Fibroblast of peridontal ligament (primary cell): ENCODE measurements around the gene LRRC8E.

Experiments
- DNase-seq: peaks from one replicate; pipeline ENCODE4 v3.0.0-alpha.2; 2010; ENCODE audit errors: extremely low read depth

The LRRC8E gene

DNA sequence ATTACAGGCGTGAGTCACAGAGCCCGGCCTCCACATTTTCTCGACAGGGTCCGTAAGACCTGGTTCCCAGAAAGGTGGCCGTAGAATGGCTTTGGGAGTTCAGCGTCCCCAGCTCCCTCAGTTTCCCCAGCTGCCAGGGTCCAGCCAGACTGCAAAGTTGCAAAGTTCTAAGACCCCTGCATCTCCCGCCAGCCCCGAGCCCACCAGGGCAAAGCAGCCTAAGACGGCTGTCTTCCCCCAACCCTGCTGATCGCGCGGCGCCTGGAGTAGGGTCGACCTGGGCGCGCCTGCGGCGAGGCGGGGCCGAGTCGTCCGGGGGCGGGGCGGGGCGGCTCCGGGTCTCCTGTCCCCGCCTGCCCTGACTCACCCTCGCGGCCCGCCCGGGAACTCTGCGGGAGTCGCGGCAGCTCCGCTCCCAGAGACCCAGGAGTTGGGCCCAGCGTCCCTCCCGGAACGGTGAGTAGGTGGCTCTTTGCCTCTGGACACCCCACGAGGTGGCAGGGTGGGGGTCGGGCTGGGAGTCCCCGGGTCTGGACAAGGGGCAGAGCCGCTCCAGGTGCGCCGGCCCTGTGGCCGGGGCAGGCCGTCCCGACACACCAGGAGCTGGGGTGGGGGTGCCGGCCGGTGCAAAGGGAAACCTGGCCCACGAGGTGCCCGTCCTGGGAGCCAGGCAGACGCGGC, at the start of gene LRRC8E:
LRRC8E (plus strand) TSS at position 366 of the 681 bp plus-strand sequence. CDS start 7,094 bp downstream, outside the sequence.
- peak; percentile 43 for DNase-seq

GRCh38 chr19:7839476-7839875, 48.8 kb upstream of the LRRC8E start:
- no peak for DNase-seq

DNA sequence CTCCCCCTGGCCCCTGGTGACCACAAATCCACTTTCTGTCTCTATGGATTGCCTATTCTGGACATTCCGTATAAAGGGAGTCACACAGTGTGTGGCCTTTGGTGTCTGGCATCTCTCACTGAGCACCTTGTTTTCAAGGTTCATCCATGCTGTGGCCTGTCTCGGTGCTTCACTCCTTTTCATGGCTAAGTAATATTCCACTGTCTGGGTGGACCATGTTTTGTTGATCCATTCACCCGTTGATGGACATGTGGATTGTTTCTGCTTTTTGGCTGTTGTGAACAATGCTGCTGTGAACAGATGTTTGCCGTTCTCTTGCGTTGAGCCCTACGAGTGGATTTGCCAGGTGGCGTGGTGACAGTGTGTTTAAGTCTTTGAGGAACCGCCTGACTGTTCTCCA, 47.7 kb upstream of the LRRC8E start:
- no peak for DNase-seq

GRCh38 chr19:7841751-7842660, 46.3 kb upstream of the LRRC8E start:
- DNase-seq = no peak

GRCh38 chr19:7842661-7843294, 45.5 kb upstream of the LRRC8E start:
- DNase-seq = no peak

- no peak for DNase-seq
These were observed 44.8 kb upstream of the LRRC8E start for GRCh38 chr19:7843521-7843920.

DNA sequence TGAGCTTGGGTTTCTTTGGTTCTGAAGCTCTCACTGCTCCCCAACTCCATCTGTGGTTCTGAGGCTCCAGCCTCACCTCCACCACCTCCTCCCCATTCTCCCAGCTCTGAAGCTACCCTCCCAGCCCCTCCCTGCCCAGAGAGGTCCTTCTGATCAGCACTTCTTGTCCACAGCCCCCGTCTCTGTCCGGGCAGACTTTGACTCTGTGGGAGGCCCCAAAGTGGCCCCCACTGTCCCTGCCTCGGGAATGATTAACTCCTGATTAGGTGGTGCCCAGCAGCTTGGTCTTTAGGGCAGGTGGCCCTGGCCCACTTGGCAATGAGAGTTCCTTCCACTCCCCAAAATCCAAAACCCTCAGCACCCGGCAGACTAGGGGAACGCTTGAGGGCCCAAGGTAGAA, 43.9 kb upstream of the LRRC8E start:
- DNase-seq = no peak

DNA sequence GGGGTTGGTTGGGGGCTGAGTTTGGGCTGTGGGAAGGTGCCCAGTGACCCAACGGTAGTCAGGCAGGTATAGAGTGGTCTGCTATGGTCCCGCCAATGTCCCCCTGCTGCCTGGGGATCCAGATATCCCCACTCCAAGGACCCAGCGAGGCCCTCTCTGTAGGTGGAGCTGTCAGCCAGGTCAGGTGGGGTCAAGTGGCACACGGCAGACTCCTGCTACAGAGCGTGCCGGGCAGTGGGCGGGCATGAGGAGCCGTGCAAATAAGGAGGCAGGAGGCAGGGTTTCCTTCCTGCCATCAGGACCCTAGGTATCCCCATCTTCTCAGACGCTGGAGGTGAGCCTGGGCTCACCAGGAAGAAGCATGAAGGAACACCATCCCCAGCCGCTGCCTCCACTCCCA, 43.4 kb upstream of the LRRC8E start:
- no peak for DNase-seq

GRCh38 chr19:7845390-7846154, 42.7 kb upstream of the LRRC8E start:
- DNase-seq = no peak

DNA sequence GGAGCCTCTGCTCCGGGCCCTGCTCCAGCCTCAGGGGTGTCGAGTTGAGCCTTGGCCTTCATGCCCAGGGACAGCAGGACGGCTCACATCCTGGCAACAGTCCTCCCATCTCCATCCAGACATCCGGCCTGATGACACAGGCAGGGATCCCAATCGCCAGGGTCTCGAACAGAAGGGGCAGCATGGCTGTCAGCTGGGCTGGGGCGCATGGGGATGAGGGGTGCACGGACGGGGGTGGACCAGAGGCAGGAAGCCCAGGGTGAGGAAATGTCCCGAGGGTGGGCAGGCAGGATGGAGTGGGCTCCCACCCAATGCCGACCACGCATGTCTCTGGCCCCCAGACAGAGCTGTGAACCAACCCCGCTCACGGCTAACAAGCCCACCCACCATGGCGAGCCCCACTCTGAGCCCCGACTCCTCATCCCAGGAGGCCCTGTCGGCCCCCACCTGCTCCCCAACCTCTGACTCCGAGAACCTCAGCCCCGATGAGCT, 42.1 kb upstream of the LRRC8E start:
- DNase-seq = no peak

- no peak for DNase-seq
These were observed 40.6 kb upstream of the LRRC8E start for GRCh38 chr19:7847664-7848063.

DNA sequence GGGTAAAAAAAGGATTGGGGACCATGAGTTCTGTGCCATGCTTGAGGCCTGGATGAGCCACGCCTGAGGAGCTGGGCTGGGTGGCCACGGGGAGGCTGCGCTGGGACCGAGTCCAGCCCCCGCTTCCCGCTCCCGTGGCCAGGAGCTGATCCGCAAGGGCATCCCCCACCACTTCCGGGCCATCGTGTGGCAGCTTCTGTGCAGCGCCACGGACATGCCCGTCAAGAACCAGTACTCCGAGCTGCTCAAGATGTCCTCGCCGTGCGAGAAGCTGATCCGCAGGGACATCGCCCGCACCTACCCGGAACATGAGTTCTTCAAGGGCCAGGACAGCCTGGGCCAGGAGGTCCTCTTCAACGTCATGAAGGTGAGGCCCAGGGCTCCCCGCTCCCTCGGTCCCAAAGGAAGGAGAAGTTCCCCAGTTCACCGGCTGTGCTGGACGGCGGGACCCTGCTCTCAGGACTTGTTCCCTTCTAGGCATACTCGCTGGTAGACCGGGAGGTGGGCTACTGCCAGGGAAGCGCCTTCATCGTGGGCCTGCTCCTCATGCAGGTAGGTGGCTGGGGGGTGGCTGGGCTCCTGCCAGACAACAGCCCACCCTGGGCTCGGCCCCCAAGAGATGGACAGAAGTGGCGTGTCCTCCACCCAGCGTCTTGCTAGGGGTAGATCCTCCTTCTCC, 39.4 kb upstream of the LRRC8E start:
- DNase-seq = no peak

DNA sequence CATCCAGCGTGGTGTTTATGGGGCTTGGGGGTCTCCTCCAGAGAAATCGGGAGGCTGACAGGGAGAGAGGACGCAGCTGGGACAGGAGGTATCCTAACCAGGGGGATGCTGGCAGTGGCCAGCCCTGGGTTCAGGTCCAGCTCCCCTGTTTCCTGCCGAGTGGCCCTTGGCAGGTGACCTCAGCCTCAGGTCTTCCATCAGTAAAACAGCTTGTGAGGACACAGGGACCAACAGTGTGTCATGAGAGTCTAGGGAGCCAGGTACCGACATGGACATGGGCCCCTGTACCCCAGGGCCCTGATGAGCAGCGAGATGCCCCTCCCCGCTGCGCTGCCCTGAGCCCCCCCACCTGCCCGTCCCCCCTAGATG, 38.7 kb upstream of the LRRC8E start:
- DNase-seq = no peak

DNA sequence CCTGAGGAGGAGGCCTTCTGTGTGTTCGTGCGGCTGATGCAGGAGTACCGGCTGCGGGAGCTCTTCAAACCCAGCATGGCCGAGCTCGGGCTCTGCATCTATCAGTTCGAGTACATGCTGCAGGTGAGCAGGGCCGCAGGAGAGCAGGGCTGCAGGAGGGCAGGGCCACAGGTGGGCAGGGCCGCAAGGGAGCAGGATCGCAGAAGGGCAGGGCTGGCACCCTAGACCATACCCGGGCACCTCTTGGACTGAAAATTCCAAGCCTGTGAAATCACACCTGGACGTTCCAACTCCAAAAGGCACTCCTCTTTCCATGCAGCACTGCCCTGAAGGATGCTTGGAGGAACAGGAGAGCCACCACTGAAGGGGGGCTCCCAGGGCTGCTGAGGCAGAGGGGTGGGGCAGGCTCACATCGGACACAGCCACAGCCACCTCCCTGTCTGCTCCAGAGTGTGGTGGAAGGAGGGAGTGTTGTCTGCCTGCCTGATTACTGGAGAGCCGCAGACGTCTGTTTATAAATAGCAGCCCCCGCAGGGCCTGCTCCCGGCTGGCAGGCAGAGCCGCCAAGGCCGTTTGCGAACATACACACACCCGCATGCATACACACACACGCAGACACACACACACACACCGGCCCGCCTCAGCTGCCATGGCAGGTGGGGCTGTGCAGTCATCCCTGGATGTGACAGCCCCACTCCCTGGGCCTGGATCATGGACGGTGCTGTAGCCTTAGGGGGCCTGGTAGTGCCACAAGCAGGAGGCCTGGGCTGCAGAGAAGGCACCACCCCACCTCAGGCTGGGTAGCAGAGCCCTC, 38.1 kb upstream of the LRRC8E start:
- no peak for DNase-seq

GRCh38 chr19:7850945-7851622, 37.2 kb upstream of the LRRC8E start:
- DNase-seq = no peak

DNA sequence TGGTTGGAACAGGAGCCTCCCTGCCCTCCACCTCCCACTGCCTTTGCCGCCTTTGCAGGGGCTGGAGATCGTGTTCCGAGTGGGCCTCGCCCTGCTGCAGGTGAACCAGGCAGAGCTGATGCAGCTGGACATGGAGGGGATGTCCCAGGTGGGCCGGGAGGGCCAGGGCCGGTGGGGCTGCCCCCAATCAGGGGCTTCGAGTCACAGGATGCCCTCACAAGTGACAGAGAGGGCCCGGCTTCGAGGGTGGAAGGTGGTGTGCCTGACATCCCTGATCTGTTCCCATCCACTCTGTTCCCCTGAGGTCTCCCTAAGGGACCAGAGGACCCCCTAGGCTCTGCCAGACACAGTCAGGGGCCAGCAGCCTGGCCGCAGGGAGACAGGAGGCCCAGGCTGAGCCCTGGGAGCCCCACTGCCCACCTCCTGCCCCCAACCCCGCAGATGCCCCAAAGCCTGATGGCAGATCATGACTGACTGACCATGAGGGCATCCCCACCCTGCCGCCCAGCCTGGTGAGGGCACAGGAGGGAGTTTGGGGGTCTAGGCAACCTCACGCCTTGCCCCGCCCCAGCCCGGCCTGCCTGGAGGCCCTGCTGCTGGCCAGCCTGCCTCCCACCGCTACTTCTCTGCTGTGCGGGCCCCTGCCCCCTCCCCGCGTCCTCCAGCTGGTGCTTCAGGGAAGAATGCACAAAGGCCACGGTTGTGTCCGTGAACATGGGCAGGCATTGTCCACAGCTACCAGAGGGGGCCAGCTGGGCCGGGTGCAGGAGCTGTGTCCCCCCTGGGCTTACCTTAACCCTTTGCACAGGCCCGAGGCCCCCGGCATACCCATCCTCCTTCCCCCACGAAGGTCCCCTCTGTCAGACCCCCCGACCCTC, 36.4 kb upstream of the LRRC8E start:
- no peak for DNase-seq

GRCh38 chr19:7852851-7853769, 35.2 kb upstream of the LRRC8E start:
- peak; percentile 29 for DNase-seq

DNA sequence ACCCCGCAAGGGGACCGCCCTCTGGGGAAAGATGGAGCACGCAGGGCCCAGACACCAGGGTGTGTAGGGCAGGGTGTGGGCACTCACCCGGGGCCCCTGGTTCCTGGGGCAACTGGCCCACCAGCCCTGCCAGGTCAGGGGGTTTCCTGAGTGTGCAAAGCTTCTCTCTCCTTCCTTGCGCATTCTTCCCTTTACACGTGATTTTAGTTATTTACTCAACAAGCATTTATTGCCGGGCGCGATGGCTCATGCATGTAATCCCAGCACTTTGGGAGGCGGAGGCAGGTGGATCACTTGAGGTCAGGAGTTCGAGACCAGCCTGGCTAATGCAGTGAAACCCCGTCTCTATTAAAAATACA, 34.6 kb upstream of the LRRC8E start:
- DNase-seq = no peak
